H7 (cell line): Measurements from ENCODE around the gene TRIM46. TPM values are rescaled to one million over a fixed set of nuclear protein-coding genes. Genes with fewer than 3 reads are reported as not detected.
"Not testable (repeated sequence)": the region's sequence is repeated elsewhere in the genome, so short reads cannot be mapped to it uniquely, and the experiment has no call there.

ENCODE experiments used
- DNase-seq: peaks from one replicate; pipeline ENCODE4 v3.0.0; 2012
- H3K27me3 ChIP-seq: 2 replicates; pipeline ENCODE4 v1.6.0; 2011; ENCODE audit warnings: mild to moderate bottlenecking, low read length; ENCODE audit not compliant: control insufficient read depth, insufficient read depth
- H3K36me3 ChIP-seq: replicated peaks from 2 replicates; pipeline ENCODE4 v1.5.1; 2011; ENCODE audit warnings: low read length; ENCODE audit not compliant: control insufficient read depth, insufficient read depth
- H3K4me3 ChIP-seq: 2 replicates; pipeline ENCODE4 v1.5.1; 2011; ENCODE audit warnings: low read depth, mild to moderate bottlenecking, control low read depth, low read length, moderate library complexity; ENCODE audit not compliant: insufficient read depth
- total RNA-seq: library from RNA; depleted of rRNA; stranded (reverse); fragments of >200 nt; shearing (Covaris generic); gene quantifications from 2 replicates; pipeline ENCODE4 v1.2.3, GENCODE V29; 2014; rRNA removed

Gene TRIM46
- total RNA-seq, 1 experiment from 2014 or later, result 9.9 TPM

GRCh38 chr1:155226188-155226909, 52.7 kb downstream of the TRIM46 start:
- H3K36me3 ChIP-seq, result peaks cover 2% of the 10 kb centered on the region; the same call in 1 of the 2 replicates
- peak; percentile 87 for DNase-seq
- H3K4me3 ChIP-seq, result peak overlapping the region; percentile 57
- peaks cover 1% of the 10 kb centered on the region; the same call in 1 of the 2 replicates for H3K27me3 ChIP-seq

- Histone ChIP-seq H3K36me3 (peaks cover 2% of the 10 kb centered on the region; the same call in 1 of the 2 replicates), H3K4me3 (peak overlapping the region; percentile 57), H3K27me3 (peaks cover 1% of the 10 kb centered on the region; the same call in 1 of the 2 replicates)
- peak; percentile 81 for DNase-seq
These were observed 53.2 kb downstream of the TRIM46 start for GRCh38 chr1:155226910-155227260.

GRCh38 chr1:155227261-155228095, 53.8 kb downstream of the TRIM46 start:
- DNase-seq, result peak; percentile 100
- Histone ChIP-seq H3K4me3 (peak overlapping the region; percentile 57), H3K27me3 (peaks cover 1% of the 10 kb centered on the region; the same call in 1 of the 2 replicates), H3K36me3 (peaks cover 2% of the 10 kb centered on the region; the same call in 1 of the 2 replicates)

GRCh38 chr1:155228096-155228427, 54.4 kb downstream of the TRIM46 start:
- H3K36me3 ChIP-seq, result peaks cover 2% of the 10 kb centered on the region; the same call in 1 of the 2 replicates
- no peak for DNase-seq
- H3K27me3 ChIP-seq, result peaks cover 1% of the 10 kb centered on the region; the same call in 1 of the 2 replicates
- peak overlapping the region; percentile 53 for H3K4me3 ChIP-seq

- H3K4me3 ChIP-seq, H3K36me3 ChIP-seq, DNase-seq, H3K27me3 ChIP-seq: not testable (repeated sequence)
These were observed 57.7 kb downstream of the TRIM46 start for GRCh38 chr1:155231302-155231701.

GRCh38 chr1:155232001-155232978, 58.6 kb downstream of the TRIM46 start:
- not testable (repeated sequence) for H3K4me3 ChIP-seq, H3K36me3 ChIP-seq, DNase-seq, H3K27me3 ChIP-seq

GRCh38 chr1:155233502-155233901, 59.9 kb downstream of the TRIM46 start:
- not testable (repeated sequence) for H3K27me3 ChIP-seq, DNase-seq, H3K4me3 ChIP-seq, H3K36me3 ChIP-seq

Other genes starting within 250 kb of the TRIM46 start
- 7.3 and 9.8 TPM in 2 replicates for gene PMVK, start 237.1 kb upstream of the TRIM46 start, total RNA-seq
- gene PBXIP1, start 217.8 kb upstream of the TRIM46 start, total RNA-seq, result 43.6 and 48.5 TPM in 2 replicates
- 52.6 and 62.8 TPM in 2 replicates for gene PYGO2, start 212.1 kb upstream of the TRIM46 start, total RNA-seq
- gene SHC1, start 203.1 kb upstream of the TRIM46 start, total RNA-seq, result 298 and 333 TPM in 2 replicates
- gene CKS1B, start 199.2 kb upstream of the TRIM46 start, total RNA-seq, result 342 and 347 TPM in 2 replicates
- gene FLAD1, start 190.5 kb upstream of the TRIM46 start, total RNA-seq, result 152 and 177 TPM in 2 replicates
- gene LENEP, start 180.3 kb upstream of the TRIM46 start, total RNA-seq, result 0.21 and 1.00 TPM in 2 replicates
- 39.2 and 40.6 TPM in 2 replicates for gene ZBTB7B, start 171.0 kb upstream of the TRIM46 start, total RNA-seq
- gene DCST2, start 140.1 kb upstream of the TRIM46 start, total RNA-seq, result 0.31 and 1.5 TPM in 2 replicates
- not detected in 2 replicates for gene DCST1, start 140.0 kb upstream of the TRIM46 start, total RNA-seq
- gene ADAM15, start 122.5 kb upstream of the TRIM46 start, total RNA-seq, result 34.9 and 35.0 TPM in 2 replicates
- gene EFNA4, start 110.1 kb upstream of the TRIM46 start, total RNA-seq, result 59.5 and 59.6 TPM in 2 replicates
- gene EFNA3, start 95.0 kb upstream of the TRIM46 start, total RNA-seq, result 17.5 and 24.9 TPM in 2 replicates
- 4.9 and 6.4 TPM in 2 replicates for gene EFNA1, start 46.0 kb upstream of the TRIM46 start, total RNA-seq
- gene SLC50A1, start 38.0 kb upstream of the TRIM46 start, total RNA-seq, result 73.7 and 79.2 TPM in 2 replicates
- gene DPM3, start 33.3 kb upstream of the TRIM46 start, total RNA-seq, result 119 and 193 TPM in 2 replicates
- 165 and 204 TPM in 2 replicates for gene KRTCAP2, start 545 bp upstream of the TRIM46 start, total RNA-seq
- gene THBS3, start 34.0 kb downstream of the TRIM46 start, total RNA-seq, result 14.9 and 21.5 TPM in 2 replicates
- 180 and 221 TPM in 2 replicates for gene MTX1, start 34.8 kb downstream of the TRIM46 start, total RNA-seq
- gene ENTREP3, start 81.6 kb downstream of the TRIM46 start, total RNA-seq, result 9.4 and 14.7 TPM in 2 replicates
- 59.4 and 61.4 TPM in 2 replicates for gene SCAMP3, start 88.5 kb downstream of the TRIM46 start, total RNA-seq
- 38.7 and 48.6 TPM in 2 replicates for gene CLK2, start 99.7 kb downstream of the TRIM46 start, total RNA-seq
- 5.1 and 7.7 TPM in 2 replicates for gene HCN3, start 103.6 kb downstream of the TRIM46 start, total RNA-seq
- 1.00 and 2.2 TPM in 2 replicates for gene PKLR, start 127.6 kb downstream of the TRIM46 start, total RNA-seq
- 309 and 339 TPM in 2 replicates for gene FDPS, start 135.0 kb downstream of the TRIM46 start, total RNA-seq
- gene RUSC1, start 147.0 kb downstream of the TRIM46 start, total RNA-seq, result 85.2 and 93.8 TPM in 2 replicates